Activated naive CD4-positive, alpha-beta T cell treated with anti-CD3 and anti-CD28 coated beads, Interleukin-2, amount 50 U/mL, for 72 hours (primary cell): ENCODE results near the gene HSPA12A. TPM values are rescaled to one million over a fixed set of nuclear protein-coding genes. Genes with fewer than 3 reads are reported as not detected.

Source experiments
- total RNA-seq, 2 donors: library from RNA; stranded (reverse); gene quantifications; one replicate each; pipeline ENCODE4 v1.2.3, GENCODE V29; 2022

Gene HSPA12A
- total RNA-seq, 2 donors from 2014 or later = 0.39 TPM; not detected in 1

Other genes starting within 250 kb of the HSPA12A start
- not detected for gene PNLIP, start 196.6 kb downstream of the HSPA12A start, total RNA-seq
- not detected for gene PNLIPRP1, start 151.6 kb downstream of the HSPA12A start, total RNA-seq
- not detected for gene PNLIPRP2, start 121.6 kb downstream of the HSPA12A start, total RNA-seq
- gene ENO4, start 106.9 kb upstream of the HSPA12A start, total RNA-seq = not detected